ENCODE data around the gene IL5.
"Not testable (repeated sequence)": the region's sequence is repeated elsewhere in the genome, so short reads cannot be mapped to it uniquely, and the experiment has no call there.

GRCh38 chr5:132564555-132564954, 21.2 kb upstream of the IL5 start:
- not testable (repeated sequence) for TF ChIP-seq CTCF (conservative IDR thresholded peaks at IDR 0.05 in 1 of 2, IDR thresholded peaks at IDR 0.05 in 1 of 2; ENCODE audit: low read depth in 1 of 2, low read length in 2 of 2); EZH2 (IDR thresholded peaks at IDR 0.05; ENCODE audit: low read length, missing control alignments)

Data from fibroblast of lung (primary cell).